A549 (cell line): ENCODE results near the gene SMIM29. TPM values are rescaled to one million over a fixed set of nuclear protein-coding genes. Genes with fewer than 3 reads are reported as not detected.

Experiments
- ATAC-seq, 2 experiments: fragments of 200-7000 bp in 1 of 2; fragments of >200 bp in 1 of 2; cut with Nextera tagmentation in 1 of 2; cut with Tn5 transposase in 1 of 2; 3 replicates each; pipeline versions ENCODE4 v1.8.0 to v1.9.1; 2018 to 2020; ENCODE audit warnings: mild to moderate bottlenecking in 1 of 2, moderate library complexity in 1 of 2
- CTCF ChIA-PET: fragments of 300-600 bp; sonication (Branson Sonifier 250); formaldehyde crosslinking; extraction: SDS; loops from one replicate; lab custom pipeline; 2021; ENCODE audit warnings: antibody characterized with exemption, inconsistent platforms; lab: Yijun Ruan, JAX
- POLR2A ChIA-PET: fragments of 350-600 bp; formaldehyde crosslinking; extraction: SDS; loops from one replicate; lab custom pipeline; 2021; ENCODE audit warnings: antibody characterized with exemption, inconsistent platforms; lab: Yijun Ruan, JAX
- DNase-seq, 2 experiments: peaks; one replicate each; pipeline versions ENCODE4 v3.0.0 to v3.0.0-alpha.2; 2011 to 2016; ENCODE audit warnings: low read depth in 1 of 2, low spot score in 1 of 2
- FAIRE-seq: peaks from 2 replicates; lab custom pipeline; 2011; peaks lifted over from hg19 to GRCh38; lab: Jason Lieb, UNC
- H3K27ac ChIP-seq, 2 experiments: fragments of >200 bp; sonication (Bioruptor Twin); formaldehyde crosslinking; 3 replicates each; pipeline ENCODE4 v1.5.1; 2016 to 2017
- H3K4me1 ChIP-seq: fragments of >200 bp; sonication (Bioruptor Twin); formaldehyde crosslinking; 3 replicates; pipeline ENCODE4 v1.6.1; 2016
- H3K4me2 ChIP-seq: fragments of >200 bp; sonication (Bioruptor Twin); formaldehyde crosslinking; 3 replicates; pipeline ENCODE4 v1.6.1; 2016
- H3K4me3 ChIP-seq: fragments of >200 bp; sonication (Bioruptor Twin); formaldehyde crosslinking; 3 replicates; pipeline ENCODE4 v1.5.1; 2016
- H3K9me3 ChIP-seq: fragments of >200 bp; sonication (Bioruptor Twin); formaldehyde crosslinking; 3 replicates; pipeline ENCODE4 v1.6.1; 2016
- CBX2 ChIP-seq: fragments of 200-600 bp; sonication (generic); IDR thresholded peaks from 2 replicates; pipeline ENCODE4 v1.6.1; 2016; ENCODE audit warnings: low read depth, mild to moderate bottlenecking, borderline replicate concordance
- CEBPB ChIP-seq, 2 experiments: fragments of >200 bp in 1 of 2; sonication (Bioruptor Twin) in 1 of 2; formaldehyde crosslinking in 1 of 2; IDR thresholded peaks; 2 replicates each; pipeline ENCODE4 v1.6.1; 2012 to 2016
- CHD2 ChIP-seq: fragments of 150-350 bp; IDR thresholded peaks from 2 replicates; pipeline ENCODE4 v1.6.1; 2014; ENCODE audit warnings: low read length; ENCODE audit not compliant: partially characterized antibody
- CHD4 ChIP-seq: fragments of 200-600 bp; sonication (generic); IDR thresholded peaks from 2 replicates; pipeline ENCODE4 v1.6.1; 2016; ENCODE audit warnings: antibody characterized with exemption, mild to moderate bottlenecking, borderline replicate concordance
- EHF ChIP-seq: fragments of 250-450 bp; sonication (Bioruptor Pico); IDR thresholded peaks from 2 replicates; pipeline ENCODE4 v1.5.0; 2020; ENCODE audit warnings: mild to moderate bottlenecking
- EP300 ChIP-seq, 2 experiments: fragments of >200 bp; sonication (Bioruptor Twin); formaldehyde crosslinking; IDR thresholded peaks; 2 replicates in 1 of 2; 3 replicates in 1 of 2; pipeline ENCODE4 v1.6.1; 2016 to 2017
- ESRRA ChIP-seq: fragments of 150-350 bp; IDR thresholded peaks from 2 replicates; pipeline ENCODE4 v1.6.1; 2014; ENCODE audit warnings: mild to moderate bottlenecking, low read length, borderline replicate concordance
- GATA3 ChIP-seq: IDR thresholded peaks from 2 replicates; pipeline ENCODE4 v1.6.1; 2012; ENCODE audit warnings: borderline replicate concordance
- HEYL ChIP-seq: fragments of 250-450 bp; sonication (Bioruptor Pico); IDR thresholded peaks from 2 replicates; pipeline ENCODE4 v1.8.0; 2021; ENCODE audit warnings: mild to moderate bottlenecking, moderate library complexity
- HOXA7 ChIP-seq: fragments of 250-450 bp; sonication (Bioruptor Pico); IDR thresholded peaks from 2 replicates; pipeline ENCODE4 v1.5.0; 2020; ENCODE audit warnings: mild to moderate bottlenecking, moderate library complexity
- HOXB13 ChIP-seq: fragments of 250-450 bp; sonication (Bioruptor Pico); IDR thresholded peaks from 2 replicates; pipeline ENCODE4 v1.5.0; 2020; ENCODE audit warnings: low read depth, mild to moderate bottlenecking, moderate library complexity
- JUNB ChIP-seq: fragments of >200 bp; sonication (Bioruptor Twin); formaldehyde crosslinking; IDR thresholded peaks from 2 replicates; pipeline ENCODE4 v1.6.1; 2016
- KDM1A ChIP-seq: fragments of 200-600 bp; sonication (generic); IDR thresholded peaks from 2 replicates; pipeline ENCODE4 v1.6.1; 2016; ENCODE audit warnings: low read depth, mild to moderate bottlenecking
- KDM5A ChIP-seq: fragments of 200-600 bp; sonication (generic); IDR thresholded peaks from 2 replicates; pipeline ENCODE4 v1.6.1; 2016; ENCODE audit warnings: antibody characterized with exemption, mild to moderate bottlenecking
- MAFK ChIP-seq: fragments of 450-650 bp; IDR thresholded peaks from 2 replicates; pipeline ENCODE4 v1.6.1; 2014; ENCODE audit not compliant: partially characterized antibody
- MAZ ChIP-seq: fragments of 150-350 bp; IDR thresholded peaks from 2 replicates; pipeline ENCODE4 v1.6.1; 2014; ENCODE audit warnings: antibody characterized with exemption, low read depth, low read length, borderline replicate concordance
- NFE2L2 ChIP-seq: fragments of 150-350 bp; conservative IDR thresholded peaks from 2 replicates; pipeline ENCODE4 v1.6.1; 2014; ENCODE audit warnings: low read length
- NPAS2 ChIP-seq: fragments of 250-450 bp; sonication (Bioruptor Pico); IDR thresholded peaks from 2 replicates; pipeline ENCODE4 v1.8.0; 2022; ENCODE audit warnings: mild to moderate bottlenecking, moderate library complexity, borderline replicate concordance
- POLR2A ChIP-seq: IDR thresholded peaks from 2 replicates; pipeline ENCODE4 v1.6.1; 2012; ENCODE audit warnings: mild to moderate bottlenecking, low read length
- POLR2AphosphoS2 ChIP-seq: conservative IDR thresholded peaks from 2 replicates; pipeline ENCODE4 v1.6.1; 2012; ENCODE audit warnings: low read length, improper control_type of control experiment, inconsistent platforms
- RAD21 ChIP-seq, 2 experiments: fragments of >200 bp in 1 of 2; sonication (Bioruptor Twin) in 1 of 2; formaldehyde crosslinking in 1 of 2; IDR thresholded peaks in 1 of 2; conservative IDR thresholded peaks in 1 of 2; 2 replicates in 1 of 2; 3 replicates in 1 of 2; pipeline ENCODE4 v1.6.1; 2012 to 2018; ENCODE audit warnings: inconsistent platforms in 1 of 2
- RFX5 ChIP-seq: fragments of 450-650 bp; IDR thresholded peaks from 2 replicates; pipeline ENCODE4 v1.7.1; 2014; ENCODE audit warnings: antibody characterized with exemption, mild to moderate bottlenecking, moderate library complexity
- TFCP2L1 ChIP-seq: fragments of 250-450 bp; sonication (Bioruptor Pico); IDR thresholded peaks from 2 replicates; pipeline ENCODE4 v1.5.0; 2021; ENCODE audit warnings: mild to moderate bottlenecking
- TP53 ChIP-seq: fragments of 250-450 bp; sonication (Bioruptor Pico); IDR thresholded peaks from 2 replicates; pipeline ENCODE4 v1.5.0; 2021; ENCODE audit warnings: mild to moderate bottlenecking, moderate library complexity
- ZSCAN20 ChIP-seq: fragments of 250-450 bp; sonication (Bioruptor Pico); IDR thresholded peaks from 2 replicates; pipeline ENCODE4 v1.8.0; 2022; ENCODE audit warnings: mild to moderate bottlenecking, moderate library complexity
- WGBS: methylation state at CpG from one replicate; pipeline ENCODE4 v1.1.6; 2017; ENCODE audit errors: missing lambda C conversion rate; 5-methylcytosine and 5-hydroxymethylcytosine counted together
- polyA plus RNA-seq, 4 experiments: library from polyadenylated mRNA; depleted of rRNA in 3 of 4; stranded (reverse); fragments of >200 nt; fragmentation: RNase III in 1 of 4; extraction: RNeasy Plus Mini Kit Qiagen cat#74134 plus additional on column Dnase treatment in 1 of 4; gene quantifications; 2 replicates in 3 of 4; 3 replicates in 1 of 4; pipeline ENCODE4 v1.2.3, GENCODE V29; 2011 to 2017
- TF ChIP-seq, protein P1 (sequence below): fragments of 450-650 bp; IDR thresholded peaks from 2 replicates; pipeline ENCODE4 v1.6.1; 2014; ENCODE audit warnings: antibody characterized with exemption
- TF ChIP-seq, protein P2 (sequence below): IDR thresholded peaks from 2 replicates; pipeline ENCODE4 v1.6.1; 2012; ENCODE audit warnings: low read depth, borderline replicate concordance
- TF ChIP-seq, protein P3 (sequence below): fragments of 250-450 bp; sonication (Bioruptor Pico); IDR thresholded peaks from 2 replicates; pipeline ENCODE4 v1.5.0; 2021; ENCODE audit warnings: mild to moderate bottlenecking, moderate library complexity, borderline replicate concordance
- TF ChIP-seq, protein P4 (sequence below): fragments of 250-450 bp; sonication (Bioruptor Pico); IDR thresholded peaks from 2 replicates; pipeline ENCODE4 v1.5.0; 2020; ENCODE audit warnings: low read depth, mild to moderate bottlenecking, moderate library complexity
- TF ChIP-seq, protein P5 (sequence below): IDR thresholded peaks from 2 replicates; pipeline ENCODE4 v1.6.1; 2012

The SMIM29 gene
- polyA plus RNA-seq, 2 of the 4 experiments (the other 2 are of a cell fraction): 8.1 to 15.4 TPM

DNA sequence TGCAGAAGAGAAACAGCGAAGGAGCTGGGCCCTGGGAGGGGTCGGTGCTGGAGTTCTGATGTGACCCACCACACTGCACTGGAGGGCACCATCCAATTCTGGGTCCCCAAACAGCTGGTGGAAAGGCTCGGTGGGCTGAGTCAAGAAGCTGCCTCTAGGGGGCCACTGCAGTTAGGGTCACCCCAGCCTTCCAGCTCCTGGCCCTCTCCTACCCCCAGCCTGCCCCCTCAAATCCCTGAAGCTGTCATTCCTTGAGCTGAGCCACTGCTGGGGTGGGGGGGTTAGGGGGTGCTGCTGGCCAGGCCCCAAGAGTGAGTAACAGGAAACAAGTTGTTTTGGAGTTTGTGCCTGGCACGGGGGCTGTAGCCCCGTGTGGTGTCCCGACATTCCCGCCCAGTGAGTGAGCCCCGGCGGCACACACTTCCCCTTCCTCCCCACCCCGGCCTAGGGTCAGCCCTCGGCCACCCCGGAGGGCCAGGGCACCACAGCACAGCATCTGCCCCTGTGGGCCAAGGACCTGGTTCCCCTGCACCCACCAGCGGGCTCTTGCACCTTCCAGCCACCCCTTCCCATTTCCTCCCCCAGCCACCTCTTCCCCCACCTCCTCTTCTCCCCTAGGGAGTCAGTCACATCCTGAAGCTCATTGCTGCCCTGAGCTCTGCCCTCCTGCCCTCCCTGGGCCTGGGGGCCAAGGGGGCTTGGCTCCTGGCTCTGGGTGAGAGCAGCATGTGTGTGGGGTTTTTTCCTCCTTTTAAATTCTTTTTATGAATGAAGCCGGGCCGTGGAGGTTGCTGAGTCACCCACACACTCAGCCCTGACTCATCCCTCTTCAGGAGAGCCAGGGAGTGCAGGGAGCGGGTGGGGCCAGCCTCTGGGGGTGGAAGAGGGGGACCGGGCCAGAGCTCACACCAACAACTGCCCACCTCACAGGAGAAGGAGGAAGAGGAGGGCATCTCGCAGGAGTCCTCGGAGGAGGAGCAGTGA lies 4.6 kb downstream of the SMIM29 start:
- 3% methylated on average over 12 of the region's 19 CpGs for WGBS
- POLR2A ChIA-PET: interaction anchor here (0.5 to 1.3 kb wide), 6 partner anchors 10 to 171 kb away, joined by 3 to 6 read pairs (median 4); no protein-coding TSS in a partner anchor
- Histone ChIP-seq H3K4me1 (peaks cover 88% of the 10 kb centered on the region), H3K27ac (peak overlapping the region; percentile 93 to 97), H3K4me3 (peak overlapping the region; percentile 22; the same call in 2 of the 3 replicates), H3K9me3 (no peaks in the 10 kb centered on the region), H3K4me2 (peak overlapping the region; percentile 91)
- FAIRE-seq: no peak
- CTCF ChIA-PET: interaction anchor here (0.6 to 3.9 kb wide), 8 partner anchors 10 to 365 kb away, joined by 3 to 19 read pairs (median 4); partner anchors contain the start of gene RPS10
- ATAC-seq: peak; percentile 55 to 67
- peak; percentile 80 to 91 for DNase-seq
- no peak for TF ChIP-seq CEBPB (IDR thresholded peaks at IDR 0.05)
- no peak for TF ChIP-seq KDM1A
- no peak for TF ChIP-seq MAZ
- 0 out of 2 replicates have a peak, but pooled peaks have one; percentile 19 for TF ChIP-seq POLR2AphosphoS2
- TF ChIP-seq RFX5: no peak
- TF ChIP-seq, protein P1, sequence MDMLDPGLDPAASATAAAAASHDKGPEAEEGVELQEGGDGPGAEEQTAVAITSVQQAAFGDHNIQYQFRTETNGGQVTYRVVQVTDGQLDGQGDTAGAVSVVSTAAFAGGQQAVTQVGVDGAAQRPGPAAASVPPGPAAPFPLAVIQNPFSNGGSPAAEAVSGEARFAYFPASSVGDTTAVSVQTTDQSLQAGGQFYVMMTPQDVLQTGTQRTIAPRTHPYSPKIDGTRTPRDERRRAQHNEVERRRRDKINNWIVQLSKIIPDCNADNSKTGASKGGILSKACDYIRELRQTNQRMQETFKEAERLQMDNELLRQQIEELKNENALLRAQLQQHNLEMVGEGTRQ: no peak
- TF ChIP-seq NFE2L2: peak; percentile 69
- TF ChIP-seq, protein P2, sequence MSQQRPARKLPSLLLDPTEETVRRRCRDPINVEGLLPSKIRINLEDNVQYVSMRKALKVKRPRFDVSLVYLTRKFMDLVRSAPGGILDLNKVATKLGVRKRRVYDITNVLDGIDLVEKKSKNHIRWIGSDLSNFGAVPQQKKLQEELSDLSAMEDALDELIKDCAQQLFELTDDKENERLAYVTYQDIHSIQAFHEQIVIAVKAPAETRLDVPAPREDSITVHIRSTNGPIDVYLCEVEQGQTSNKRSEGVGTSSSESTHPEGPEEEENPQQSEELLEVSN: no peak
- no peak for TF ChIP-seq ESRRA
- TF ChIP-seq POLR2A: no peak
- no peak for TF ChIP-seq TFCP2L1 (CRISPR knock-in tag)
- 0 out of 2 replicates have a peak, but pooled peaks have one; percentile 29 for TF ChIP-seq GATA3
- TF ChIP-seq KDM5A: no peak
- TF ChIP-seq RAD21 (conservative IDR thresholded peaks at IDR 0.05 in 1 of 2, IDR thresholded peaks at IDR 0.05 in 1 of 2): no peak
- TF ChIP-seq CHD4: no peak
- no peak for TF ChIP-seq HOXA7 (CRISPR knock-in tag)
- no peak for TF ChIP-seq CBX2
- TF ChIP-seq NPAS2 (CRISPR knock-in tag): no peak
- TF ChIP-seq EP300 (IDR thresholded peaks at IDR 0.05): peak; percentile 12 to 49; a peak in 2 of 5 replicates
- no peak for TF ChIP-seq EHF (CRISPR knock-in tag)
- TF ChIP-seq, protein P3, sequence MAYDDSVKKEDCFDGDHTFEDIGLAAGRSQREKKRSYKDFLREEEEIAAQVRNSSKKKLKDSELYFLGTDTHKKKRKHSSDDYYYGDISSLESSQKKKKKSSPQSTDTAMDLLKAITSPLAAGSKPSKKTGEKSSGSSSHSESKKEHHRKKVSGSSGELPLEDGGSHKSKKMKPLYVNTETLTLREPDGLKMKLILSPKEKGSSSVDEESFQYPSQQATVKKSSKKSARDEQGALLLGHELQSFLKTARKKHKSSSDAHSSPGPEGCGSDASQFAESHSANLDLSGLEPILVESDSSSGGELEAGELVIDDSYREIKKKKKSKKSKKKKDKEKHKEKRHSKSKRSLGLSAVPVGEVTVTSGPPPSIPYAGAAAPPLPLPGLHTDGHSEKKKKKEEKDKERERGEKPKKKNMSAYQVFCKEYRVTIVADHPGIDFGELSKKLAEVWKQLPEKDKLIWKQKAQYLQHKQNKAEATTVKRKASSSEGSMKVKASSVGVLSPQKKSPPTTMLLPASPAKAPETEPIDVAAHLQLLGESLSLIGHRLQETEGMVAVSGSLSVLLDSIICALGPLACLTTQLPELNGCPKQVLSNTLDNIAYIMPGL (CRISPR knock-in tag): no peak
- TF ChIP-seq, protein P4, sequence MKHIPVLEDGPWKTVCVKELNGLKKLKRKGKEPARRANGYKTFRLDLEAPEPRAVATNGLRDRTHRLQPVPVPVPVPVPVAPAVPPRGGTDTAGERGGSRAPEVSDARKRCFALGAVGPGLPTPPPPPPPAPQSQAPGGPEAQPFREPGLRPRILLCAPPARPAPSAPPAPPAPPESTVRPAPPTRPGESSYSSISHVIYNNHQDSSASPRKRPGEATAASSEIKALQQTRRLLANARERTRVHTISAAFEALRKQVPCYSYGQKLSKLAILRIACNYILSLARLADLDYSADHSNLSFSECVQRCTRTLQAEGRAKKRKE: no peak; the same call in 1 of the 2 replicates
- no peak for TF ChIP-seq HOXB13
- no peak for TF ChIP-seq TP53
- no peak for TF ChIP-seq ZSCAN20
- TF ChIP-seq JUNB: peak; percentile 81; the same call in 1 of the 2 replicates
- peak; percentile 92 for TF ChIP-seq MAFK
- TF ChIP-seq CHD2: no peak
- TF ChIP-seq, protein P5, sequence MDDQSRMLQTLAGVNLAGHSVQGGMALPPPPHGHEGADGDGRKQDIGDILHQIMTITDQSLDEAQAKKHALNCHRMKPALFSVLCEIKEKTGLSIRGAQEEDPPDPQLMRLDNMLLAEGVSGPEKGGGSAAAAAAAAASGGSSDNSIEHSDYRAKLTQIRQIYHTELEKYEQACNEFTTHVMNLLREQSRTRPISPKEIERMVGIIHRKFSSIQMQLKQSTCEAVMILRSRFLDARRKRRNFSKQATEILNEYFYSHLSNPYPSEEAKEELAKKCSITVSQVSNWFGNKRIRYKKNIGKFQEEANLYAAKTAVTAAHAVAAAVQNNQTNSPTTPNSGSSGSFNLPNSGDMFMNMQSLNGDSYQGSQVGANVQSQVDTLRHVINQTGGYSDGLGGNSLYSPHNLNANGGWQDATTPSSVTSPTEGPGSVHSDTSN: peak; percentile 45; the same call in 1 of the 2 replicates
- no peak for TF ChIP-seq HEYL (CRISPR knock-in tag)
